Neutrophil (primary cell): ENCODE results near the gene SLC9A9.
"Not testable (repeated sequence)": the region's sequence is repeated elsewhere in the genome, so short reads cannot be mapped to it uniquely, and the experiment has no call there.

Experiments
- H3K27ac ChIP-seq: fragments of 200-600 bp; sonication (generic); 2 replicates; pipeline ENCODE4 v1.5.1; 2016; ENCODE audit warnings: mild to moderate bottlenecking, moderate library complexity
- H3K27me3 ChIP-seq: fragments of 200-600 bp; sonication (generic); 2 replicates; pipeline ENCODE4 v1.6.0; 2016; ENCODE audit warnings: mild to moderate bottlenecking
- H3K36me3 ChIP-seq: fragments of 200-600 bp; sonication (generic); 2 replicates; pipeline ENCODE4 v1.5.1; 2017
- H3K4me1 ChIP-seq, 2 experiments: fragments of 200-600 bp in 1 of 2; sonication (generic) in 1 of 2; 1 replicate in 1 of 2; 2 replicates in 1 of 2; pipeline versions ENCODE4 v1.5.1 to v1.6.1; 2013 to 2016; ENCODE audit warnings: low read depth in 1 of 2, low read length in 1 of 2, mild to moderate bottlenecking in 1 of 2, moderate library complexity in 1 of 2; ENCODE audit not compliant: control insufficient read depth in 1 of 2, insufficient read depth in 1 of 2
- H3K4me3 ChIP-seq, 2 experiments: fragments of 200-600 bp in 1 of 2; sonication (generic) in 1 of 2; 1 replicate in 1 of 2; 2 replicates in 1 of 2; pipeline ENCODE4 v1.5.1; 2013 to 2016; ENCODE audit warnings: low read depth in 1 of 2, low read length in 1 of 2, mild to moderate bottlenecking in 1 of 2, moderate library complexity in 1 of 2
- H3K9me3 ChIP-seq: fragments of 200-600 bp; sonication (generic); 2 replicates; pipeline ENCODE4 v1.5.1; 2016
- CTCF ChIP-seq: fragments of 200-600 bp; sonication (generic); IDR thresholded peaks from 2 replicates; pipeline ENCODE4 v1.5.1; 2016; ENCODE audit warnings: antibody characterized with exemption

SLC9A9 gene

DNA sequence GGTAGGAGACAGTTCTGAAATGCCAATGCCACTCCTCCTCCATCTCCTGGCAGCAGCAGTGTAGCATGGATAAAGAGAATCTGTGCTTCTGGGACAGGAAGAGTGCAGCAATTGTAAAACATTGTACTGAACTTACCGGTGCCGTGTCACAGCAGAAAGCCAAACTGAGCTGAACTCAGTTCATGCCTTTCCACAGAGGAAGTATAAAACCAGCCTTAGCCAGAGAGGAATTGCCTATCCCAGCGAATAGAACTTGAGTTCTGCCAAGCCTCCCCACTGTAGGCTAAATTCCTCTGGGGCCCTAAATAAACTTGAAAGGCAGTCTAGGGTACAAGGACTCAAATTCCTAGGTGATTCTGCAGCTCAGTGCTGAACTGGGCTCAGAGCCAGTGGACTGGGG lies 148.8 kb downstream of the SLC9A9 start:
- H3K27ac ChIP-seq, result no peak overlapping the region
- no peaks in the 10 kb centered on the region for H3K9me3 ChIP-seq
- H3K36me3 ChIP-seq, result no peaks in the 10 kb centered on the region
- no peaks in the 10 kb centered on the region for H3K27me3 ChIP-seq
- H3K4me1 ChIP-seq, result no peaks in the 10 kb centered on the region
- no peak overlapping the region for H3K4me3 ChIP-seq
- TF ChIP-seq CTCF, result no peak

- no peaks in the 10 kb centered on the region for H3K27me3 ChIP-seq
- H3K9me3 ChIP-seq, result no peaks in the 10 kb centered on the region
- no peaks in the 10 kb centered on the region for H3K4me1 ChIP-seq
- H3K27ac ChIP-seq, result no peak overlapping the region
- H3K36me3 ChIP-seq, result no peaks in the 10 kb centered on the region
- TF ChIP-seq CTCF, result no peak
- no peak overlapping the region for H3K4me3 ChIP-seq
These were observed 149.5 kb downstream of the SLC9A9 start for GRCh38 chr3:143698682-143699303.

DNA sequence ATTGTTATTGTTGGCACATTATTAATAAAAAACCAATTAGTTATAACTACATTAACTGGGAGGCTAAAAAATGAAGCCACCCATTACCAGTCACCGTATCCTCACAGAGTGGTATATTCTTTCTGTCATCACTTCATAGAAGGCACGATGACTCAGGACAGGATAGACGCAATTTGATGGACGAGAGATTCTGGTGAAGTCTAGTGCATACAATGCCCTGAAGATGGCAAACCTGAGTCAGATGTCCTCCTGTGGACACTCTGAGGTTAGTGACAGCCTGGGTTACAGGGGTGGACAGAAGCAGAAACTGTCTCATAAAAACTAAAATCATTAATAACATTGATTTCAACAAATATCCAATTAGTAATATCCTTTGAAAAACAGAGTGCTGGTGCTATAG lies 150.3 kb downstream of the SLC9A9 start:
- no peak for TF ChIP-seq CTCF
- H3K27ac ChIP-seq, result no peak overlapping the region
- no peaks in the 10 kb centered on the region for H3K4me1 ChIP-seq
- H3K36me3 ChIP-seq, result no peaks in the 10 kb centered on the region
- no peaks in the 10 kb centered on the region for H3K9me3 ChIP-seq
- no peaks in the 10 kb centered on the region for H3K27me3 ChIP-seq
- H3K4me3 ChIP-seq, result no peak overlapping the region

DNA sequence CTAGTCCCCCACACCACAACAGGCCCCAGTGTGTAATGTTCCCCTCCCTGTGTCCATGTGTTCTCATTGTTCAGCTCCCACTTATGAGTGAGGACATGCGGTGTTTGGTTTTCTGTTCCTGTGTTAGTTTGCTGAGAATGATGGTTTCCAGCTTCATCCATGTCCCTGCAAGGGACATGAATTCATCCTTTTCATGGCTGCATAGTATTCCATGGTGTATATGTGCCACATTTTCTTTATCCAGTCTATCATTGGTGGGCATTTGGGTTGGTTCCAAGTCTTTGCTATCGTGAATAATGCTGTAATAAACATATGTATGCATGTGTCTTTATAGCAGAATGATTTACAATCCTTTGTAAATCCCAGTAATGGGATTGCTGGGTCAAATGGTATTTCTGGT lies 152.9 kb downstream of the SLC9A9 start:
- not testable (repeated sequence) for H3K27me3 ChIP-seq, H3K36me3 ChIP-seq

GRCh38 chr3:143693506-143693905 lies 154.8 kb downstream of the SLC9A9 start:
- no peak for TF ChIP-seq CTCF
- Histone ChIP-seq H3K27me3 (no peaks in the 10 kb centered on the region), H3K36me3 (no peaks in the 10 kb centered on the region), H3K9me3 (no peaks in the 10 kb centered on the region), H3K4me1 (no peaks in the 10 kb centered on the region), H3K4me3 (no peak overlapping the region), H3K27ac (no peak overlapping the region)

More for the DNA sequence above, 152.9 kb downstream of the SLC9A9 start:
- not testable (repeated sequence) for H3K27ac ChIP-seq, H3K4me1 ChIP-seq, H3K4me3 ChIP-seq, H3K9me3 ChIP-seq

- no peak overlapping the region for H3K4me3 ChIP-seq
- no peak for TF ChIP-seq CTCF
- no peaks in the 10 kb centered on the region for H3K36me3 ChIP-seq
- H3K27me3 ChIP-seq, result no peaks in the 10 kb centered on the region
- no peaks in the 10 kb centered on the region for H3K9me3 ChIP-seq
- H3K27ac ChIP-seq, result no peak overlapping the region
- no peaks in the 10 kb centered on the region for H3K4me1 ChIP-seq
These were observed 161.6 kb downstream of the SLC9A9 start for GRCh38 chr3:143686638-143687197.
